Endothelial cell of hepatic sinusoid (primary cell): ENCODE data around the gene STX5.
"Not testable (repeated sequence)": the region's sequence is repeated elsewhere in the genome, so short reads cannot be mapped to it uniquely, and the experiment has no call there.

Experiments
- in situ Hi-C: cut with HindIII; loops from 2 replicates; pipeline ENCODE4 v1.10.0; 2017; ENCODE audit warnings: low sequenced_read_pairs

The STX5 gene

DNA sequence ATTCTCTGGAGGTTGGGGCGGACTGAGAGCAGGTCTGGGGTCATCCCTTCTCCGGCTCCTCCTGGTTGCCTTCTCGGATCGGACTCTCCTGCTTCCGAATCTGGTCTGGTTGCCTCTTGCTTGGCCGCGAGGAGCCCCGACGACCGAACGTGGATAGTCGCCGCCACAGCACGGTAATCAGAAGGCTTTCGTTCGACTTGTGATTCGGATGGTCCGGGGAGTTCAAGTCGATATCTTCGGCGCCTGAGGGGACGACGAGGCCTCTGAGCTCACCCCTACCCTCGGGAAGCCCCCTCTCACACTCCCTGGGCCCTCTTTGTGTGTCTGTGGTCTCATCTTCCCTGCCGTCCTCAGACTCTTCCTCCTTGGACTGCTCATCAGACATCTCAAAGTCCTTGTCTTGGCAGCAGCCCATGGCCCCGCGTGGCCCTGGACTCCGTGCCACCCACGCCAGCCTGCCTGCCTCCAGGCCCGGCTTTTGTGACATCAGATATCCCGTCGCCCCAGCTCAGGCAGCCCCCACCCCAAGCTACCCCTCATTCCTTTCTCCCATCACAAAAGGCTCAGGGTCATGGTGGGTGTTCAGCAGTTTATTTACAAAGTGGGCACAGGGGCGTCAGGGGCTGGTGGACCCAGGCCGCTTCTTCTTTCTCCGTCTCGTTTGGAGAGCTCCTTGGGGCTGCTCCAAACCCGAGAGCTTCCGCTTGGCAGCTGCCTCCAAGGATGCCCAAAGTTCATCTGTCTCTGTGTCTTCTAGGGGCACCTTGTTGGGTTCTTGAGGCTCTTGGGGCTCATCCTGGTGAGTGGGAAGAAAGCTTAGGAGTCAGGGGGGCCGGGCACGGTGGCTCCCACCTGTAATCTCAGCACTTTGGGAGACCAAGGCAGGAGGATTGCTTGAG, 734 bp upstream of the STX5 start, which contains the start of gene TEX54:
Gene TEX54, minus strand, starts transcription at position 506 of the 899 bp plus-strand sequence.
- in situ Hi-C loops = no loop called here

DNA sequence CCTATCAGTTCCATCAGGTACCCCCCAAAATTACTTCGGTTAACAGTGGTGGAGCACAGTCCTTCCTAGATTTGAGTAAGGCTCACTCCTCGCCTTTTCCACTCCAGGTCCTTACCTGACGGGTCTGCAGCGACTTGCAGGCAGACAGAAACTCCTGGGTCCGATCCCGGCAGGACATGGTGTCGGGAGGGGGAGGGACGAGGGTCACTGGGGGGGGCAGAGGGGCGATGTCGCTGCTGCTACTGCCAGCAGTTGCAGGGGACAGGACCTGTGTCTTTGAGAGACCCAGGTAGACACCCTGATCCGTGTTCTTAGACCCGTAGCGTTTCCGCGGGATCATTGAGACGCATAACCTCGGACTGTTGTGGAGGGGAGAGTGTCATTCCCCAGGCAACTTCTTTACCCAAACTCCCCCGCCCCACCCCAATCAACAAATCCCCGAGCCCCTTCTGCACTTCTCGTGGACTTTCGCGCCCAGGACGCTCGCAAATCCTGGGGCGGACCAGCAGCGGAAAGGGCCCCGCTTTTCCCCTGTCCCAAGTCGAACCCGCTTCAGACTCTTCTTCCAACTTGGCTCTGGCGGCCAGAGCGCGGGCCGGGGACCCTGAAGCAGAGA, 839 bp downstream of the STX5 start:
- in situ Hi-C loops = no loop called here

DNA sequence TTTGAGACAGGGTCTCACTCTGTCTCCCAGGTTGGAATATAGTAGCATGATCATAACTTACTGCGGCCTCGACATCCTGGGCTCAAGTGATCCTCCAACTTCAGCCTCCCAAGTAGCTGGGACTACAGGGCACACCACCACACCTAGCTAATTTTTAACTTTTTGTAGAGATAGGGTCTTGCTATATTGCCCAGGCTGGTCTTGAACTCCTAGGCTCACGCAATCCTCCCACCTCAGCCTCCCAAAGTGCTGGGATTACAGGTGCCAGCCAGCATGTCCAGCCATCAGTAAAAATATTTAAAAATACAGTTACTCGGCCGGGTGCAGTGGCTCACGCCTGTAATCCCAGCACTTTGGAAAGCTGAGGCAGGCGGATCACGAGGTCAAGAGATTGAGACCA, 3.7 kb downstream of the STX5 start:
- in situ Hi-C loops = not testable (repeated sequence)

DNA sequence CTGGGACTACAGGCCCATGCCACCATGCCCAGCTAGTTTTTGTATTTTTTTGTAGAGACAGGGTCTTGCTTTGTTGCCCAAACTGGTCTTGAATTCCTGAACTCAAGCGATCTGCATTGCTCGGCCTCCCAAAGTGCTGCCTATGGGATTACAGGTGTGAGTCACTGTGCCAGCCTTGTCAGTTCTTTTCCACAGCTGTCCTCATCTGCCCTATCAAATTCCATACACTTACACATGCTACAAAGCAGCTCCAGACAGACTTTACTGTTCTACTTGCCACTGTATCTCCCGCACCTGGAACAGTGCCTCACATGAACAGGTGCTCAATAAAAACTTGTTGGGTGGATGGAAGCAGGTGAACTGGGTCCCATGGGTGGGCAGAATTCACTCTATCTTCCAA, 8.2 kb downstream of the STX5 start:
- in situ Hi-C loops = no loop called here

DNA sequence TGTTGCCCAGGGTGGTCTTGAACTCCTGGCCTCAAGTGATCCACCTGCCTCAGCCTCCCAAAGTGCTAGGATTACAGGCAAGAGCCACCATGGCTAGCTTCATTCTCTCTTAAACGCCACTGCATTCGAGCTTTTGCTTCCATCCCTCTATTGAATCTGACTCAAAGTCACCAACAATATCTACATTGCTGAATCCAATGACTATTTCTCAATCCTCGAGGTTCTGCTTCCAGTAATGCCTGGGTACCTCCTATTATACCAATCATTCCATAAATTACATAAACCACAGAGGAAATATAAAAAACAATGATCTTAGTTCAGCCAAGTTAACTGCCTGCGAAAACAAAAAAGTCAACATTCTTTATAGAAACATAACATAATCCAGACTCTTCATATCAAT, 14.7 kb downstream of the STX5 start:
- in situ Hi-C loops = no loop called here

DNA sequence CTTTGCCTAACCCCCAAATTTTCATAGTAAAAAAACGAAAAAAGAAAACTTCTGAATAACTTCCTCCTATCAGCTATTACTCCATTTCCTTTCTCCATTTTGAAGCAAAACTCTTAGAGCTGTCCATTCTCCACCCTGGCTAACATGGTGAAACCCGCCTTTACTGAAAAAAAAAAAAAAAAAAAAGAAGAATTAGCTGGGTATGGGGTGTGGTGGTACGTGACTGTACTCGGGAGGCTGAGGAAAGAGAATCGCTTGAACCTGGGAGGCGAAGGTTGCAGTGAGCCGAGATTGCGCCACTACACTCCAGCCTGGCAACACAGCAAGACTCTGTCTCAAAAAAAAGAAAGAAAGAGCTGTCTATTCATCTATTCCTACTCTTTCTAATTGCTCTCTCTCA, 15.3 kb downstream of the STX5 start:
- in situ Hi-C loops = no loop called here

DNA sequence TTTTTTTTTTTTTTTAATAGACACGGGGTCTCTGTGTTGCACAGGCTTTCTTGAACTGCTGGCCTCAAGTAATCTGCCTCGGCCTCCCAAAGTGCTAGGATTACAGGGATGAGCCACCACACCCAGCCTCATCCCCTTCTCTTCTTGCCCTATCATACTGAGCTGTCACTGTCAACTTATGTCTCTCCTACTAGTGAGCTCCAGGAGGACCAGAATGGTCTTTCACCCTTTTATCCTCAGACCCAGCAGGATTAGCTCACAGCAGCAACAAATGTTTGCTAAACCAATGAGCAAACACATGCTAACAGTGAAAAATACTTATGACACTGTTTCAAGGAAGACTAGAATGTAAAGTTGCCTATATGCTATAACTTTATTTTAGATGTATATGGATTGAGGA, 20.2 kb downstream of the STX5 start:
- in situ Hi-C loops = no loop called here

DNA sequence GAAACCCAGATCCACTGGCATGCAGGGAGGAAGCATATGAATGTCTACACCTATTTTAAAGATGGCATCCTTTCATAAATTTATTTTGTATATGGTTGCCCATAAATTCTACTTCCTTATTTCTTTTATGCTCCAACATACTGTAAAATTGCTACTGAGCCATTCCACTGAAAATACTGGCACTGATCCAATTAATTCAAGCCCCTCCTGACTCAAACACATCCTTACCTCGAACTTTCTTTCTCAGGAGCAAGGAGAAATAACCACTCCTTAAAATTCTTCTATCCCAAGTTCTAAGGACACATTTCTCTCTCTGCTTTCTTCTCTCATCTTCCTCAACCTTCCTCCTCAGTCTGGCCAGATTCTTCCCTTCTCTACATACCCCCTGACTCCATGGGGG, 21.1 kb downstream of the STX5 start:
- in situ Hi-C loops = no loop called here

DNA sequence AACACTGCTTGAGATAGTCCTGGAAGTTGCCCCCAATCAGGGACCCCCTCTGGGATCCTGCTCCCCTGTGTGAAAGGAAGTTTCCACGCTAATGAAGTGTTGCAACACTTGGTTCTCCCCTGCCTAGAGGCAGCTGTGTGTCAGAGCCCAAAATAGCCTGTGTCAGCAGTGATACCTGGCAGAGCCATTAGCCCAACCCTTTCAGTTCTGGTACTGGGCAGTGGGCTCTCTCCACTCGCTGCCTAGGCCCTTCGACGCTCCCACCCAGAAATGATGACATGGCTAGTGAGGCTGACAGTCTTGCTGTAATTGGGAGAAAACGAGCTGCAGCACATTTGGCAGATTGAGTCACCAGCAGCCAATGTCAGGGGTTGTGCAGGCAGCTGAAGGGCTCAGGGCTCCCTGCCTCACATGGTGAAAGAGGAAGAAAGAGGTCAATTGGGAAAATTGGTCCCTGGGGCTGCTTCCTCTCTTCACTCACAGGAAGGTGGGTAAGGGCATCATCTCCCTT, 25.2 kb downstream of the STX5 start:
- in situ Hi-C loops = no loop called here

DNA sequence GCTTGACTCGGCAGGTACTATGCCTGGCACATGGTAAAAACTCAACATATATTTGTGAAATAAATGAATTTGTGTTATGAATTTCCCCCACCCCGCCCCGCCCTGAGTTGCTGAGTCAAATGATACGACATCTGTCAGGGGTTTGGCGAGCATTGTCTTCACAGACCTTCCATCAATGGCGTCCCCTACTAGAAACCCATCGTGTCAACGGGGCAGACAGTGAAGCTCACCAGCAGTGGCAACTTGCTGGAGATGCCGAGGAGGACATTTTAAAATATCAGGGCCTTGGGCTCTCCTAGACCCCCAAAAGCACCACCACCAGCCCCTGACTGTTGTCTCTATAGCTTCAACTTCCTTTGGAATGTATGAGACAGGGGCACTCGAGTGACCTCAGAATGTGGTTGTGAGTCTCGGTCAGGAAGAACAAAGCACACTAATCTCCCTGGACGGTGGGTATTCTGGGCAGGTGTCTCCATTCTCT, 25.9 kb downstream of the STX5 start:
- in situ Hi-C loops = no loop called here

DNA sequence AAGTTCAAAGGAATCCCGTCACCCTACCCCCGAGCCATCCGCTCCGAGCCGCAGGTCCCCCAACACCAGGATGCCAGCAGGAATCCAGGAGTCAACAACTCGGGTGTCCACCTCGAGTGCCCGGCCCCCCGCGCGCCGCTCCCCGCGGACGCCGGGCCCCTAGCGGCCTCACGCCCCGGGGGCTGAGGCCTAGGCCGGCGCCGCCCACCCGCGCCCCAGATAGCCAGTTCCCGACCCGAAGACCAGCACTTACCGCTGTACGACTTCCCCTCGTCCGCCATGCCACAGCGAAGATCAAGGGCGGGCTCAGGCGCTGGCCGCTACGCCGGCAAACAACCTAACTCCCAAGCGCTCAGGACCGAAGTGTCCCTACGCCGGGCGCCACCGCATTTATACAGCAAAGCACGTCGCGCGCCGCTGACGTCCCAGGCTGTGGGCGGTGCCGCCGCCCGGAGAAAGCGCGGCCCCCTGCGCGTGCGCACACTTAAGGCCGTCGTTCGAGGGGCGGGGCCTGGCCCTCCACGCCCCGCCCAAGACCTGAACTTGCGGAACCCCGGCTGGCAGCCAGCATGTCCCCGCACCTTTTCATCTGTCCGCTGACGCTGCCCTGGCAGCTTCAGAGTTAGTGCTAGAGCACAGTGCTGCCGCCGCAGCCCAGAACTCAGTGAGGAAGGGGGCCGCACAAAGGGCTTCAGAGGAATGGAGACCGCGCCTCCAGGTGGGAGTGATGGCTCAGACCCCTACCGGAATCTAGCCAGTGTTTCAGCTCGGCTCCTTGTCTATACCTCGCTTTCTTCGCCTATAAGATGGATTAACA, 26.6 kb downstream of the STX5 start, which contains the start of gene NXF1:
Gene NXF1, minus strand, starts transcription at position 365 of the 817 bp plus-strand sequence. Its CDS starts 84 bp downstream, at position 281.
- in situ Hi-C loops = no loop called here

DNA sequence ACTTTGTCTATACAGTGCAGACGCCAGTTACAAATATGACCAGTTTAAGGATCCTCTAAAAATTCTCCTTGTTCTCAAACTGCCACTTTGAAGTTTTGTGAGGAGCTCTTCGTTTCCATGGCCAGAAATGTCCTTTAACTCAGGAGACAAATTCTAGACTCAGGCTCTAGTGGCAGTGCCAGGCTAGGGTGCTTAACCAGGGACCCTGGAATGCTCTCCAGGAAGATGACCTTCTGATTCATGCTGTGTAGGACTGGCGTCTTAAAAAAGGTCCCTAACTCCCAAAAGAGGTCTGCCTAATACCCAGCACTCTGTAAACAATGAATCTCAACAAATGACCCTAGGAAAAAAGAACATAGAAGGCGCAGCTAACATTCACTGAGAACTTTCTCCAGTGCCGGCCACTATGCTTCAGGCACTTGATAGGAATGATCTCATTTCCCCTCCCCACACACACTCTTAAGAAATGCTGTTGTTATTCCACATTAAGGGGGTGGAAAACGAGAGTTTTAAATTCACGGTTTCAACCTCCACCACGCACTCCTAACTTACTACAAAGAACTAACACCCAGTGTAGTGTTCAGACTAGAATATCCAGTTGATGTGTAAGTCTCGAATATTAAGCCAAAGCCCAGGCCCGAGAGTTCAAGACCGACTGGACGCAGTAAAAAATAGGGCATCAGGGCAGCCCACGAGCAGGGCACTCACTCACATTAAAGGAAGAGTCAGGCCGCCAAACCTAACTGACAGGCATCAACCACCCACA, 27.4 kb downstream of the STX5 start:
- in situ Hi-C loops = no loop called here

DNA sequence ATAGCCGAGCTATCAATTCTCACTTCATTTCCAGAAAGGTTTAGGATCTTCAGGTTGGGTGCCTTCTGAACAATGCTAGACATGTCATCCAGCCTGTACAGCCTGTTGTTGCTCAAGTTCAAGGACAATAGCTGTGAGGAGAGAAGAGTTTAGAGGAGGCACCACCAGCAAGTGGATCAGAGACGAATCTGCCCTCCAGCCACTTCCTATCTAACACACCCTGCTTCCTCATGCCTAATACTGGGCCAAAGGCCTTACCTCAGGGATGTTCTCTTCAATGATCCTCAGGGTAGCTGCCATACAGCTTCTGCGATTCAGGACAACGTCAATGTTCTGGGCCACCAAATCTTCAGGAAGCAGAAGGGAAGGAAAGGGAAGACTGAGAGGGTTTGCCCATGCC, 30.8 kb downstream of the STX5 start:
- in situ Hi-C loops = no loop called here

DNA sequence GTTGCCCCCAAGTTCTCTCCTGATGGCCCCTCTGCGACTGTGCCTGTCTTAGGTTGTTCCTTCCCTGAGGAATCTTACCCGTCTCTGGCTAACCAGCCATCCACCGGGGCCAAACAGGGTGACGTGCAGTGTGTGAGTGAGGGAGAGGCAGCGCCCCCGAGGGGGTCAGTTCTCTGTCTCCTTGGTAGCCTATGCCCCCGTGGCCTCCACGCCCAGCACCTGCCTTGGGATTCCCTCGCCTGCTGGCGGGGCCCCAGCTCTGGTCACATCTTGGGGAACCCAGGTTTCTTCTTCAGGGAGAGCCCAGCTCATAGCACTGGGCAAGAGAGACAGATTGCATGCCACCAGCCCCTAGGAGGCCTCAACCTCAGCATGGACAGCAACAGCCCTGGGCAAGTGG, 32.4 kb downstream of the STX5 start:
- in situ Hi-C loops = loop anchor here (5.0 kb wide), 1 partner anchor 38 kb away; the partner anchor contains the start of gene WDR74

DNA sequence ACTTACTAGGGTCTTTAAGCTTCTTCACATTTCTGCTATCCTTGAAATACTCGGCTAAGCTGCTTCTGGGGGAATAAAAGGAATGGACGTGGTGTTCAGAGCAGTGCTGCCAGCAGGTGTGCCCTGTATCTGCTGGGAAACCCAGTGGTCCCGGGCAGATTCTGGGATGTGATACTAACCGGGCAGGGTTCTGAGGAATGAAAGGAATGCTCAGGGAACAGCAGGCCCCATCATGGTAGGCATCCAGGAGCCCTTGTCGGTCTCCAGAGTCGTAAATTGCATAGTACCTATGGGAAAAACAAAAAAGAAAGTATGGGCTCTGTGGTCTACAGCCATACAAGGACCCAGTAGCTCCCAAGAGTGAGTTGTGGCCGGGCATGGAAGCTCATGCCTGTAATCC, 35.6 kb downstream of the STX5 start:
- in situ Hi-C loops = loop anchor here (5.0 kb wide), 1 partner anchor 41 kb away; the partner anchor contains the start of gene WDR74

DNA sequence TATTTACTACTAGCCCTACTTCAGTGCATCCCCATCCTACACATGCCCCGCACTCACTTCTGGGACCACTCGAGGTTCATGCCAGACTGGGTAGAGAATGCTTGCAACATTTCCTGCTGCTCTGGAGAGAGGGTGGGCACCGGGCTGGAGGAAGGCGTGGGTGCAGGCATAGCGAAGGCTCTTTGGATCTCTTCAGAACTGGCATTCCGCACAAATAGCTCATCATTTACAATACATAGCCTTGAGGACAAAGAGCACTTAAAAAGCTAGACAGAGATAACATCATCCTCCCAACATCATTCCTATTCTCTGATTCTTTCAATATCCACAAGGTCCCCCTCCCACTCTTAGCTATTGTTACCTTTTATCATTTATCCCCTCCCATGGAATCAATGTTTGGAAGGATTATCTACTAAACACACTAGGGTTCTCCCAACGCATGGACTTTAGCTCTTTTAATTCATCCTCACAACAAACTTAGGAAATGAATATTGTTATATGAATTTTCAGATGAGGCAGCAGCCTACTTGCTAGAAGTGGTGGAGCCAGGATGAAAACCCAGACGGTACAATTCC, 37.6 kb downstream of the STX5 start:
- in situ Hi-C loops = no loop called here

DNA sequence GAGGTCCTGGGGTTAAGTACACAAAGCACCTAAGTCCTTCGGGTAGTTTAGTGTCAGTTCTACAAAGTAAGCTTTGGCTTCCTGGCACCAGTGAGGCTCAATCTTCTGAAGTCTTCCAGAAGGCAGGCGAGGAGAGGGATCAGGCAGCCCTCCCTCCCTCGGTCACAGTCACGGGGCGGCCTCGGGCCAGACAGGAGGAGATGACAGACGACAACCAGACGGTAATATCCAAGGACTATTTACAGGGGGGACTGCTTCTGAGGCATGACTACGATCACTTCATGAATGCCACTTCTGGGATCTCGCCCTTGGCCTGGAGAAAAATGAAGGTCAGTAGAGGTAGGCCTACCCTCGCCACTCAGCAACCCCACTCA, 39.7 kb downstream of the STX5 start:
- in situ Hi-C loops = no loop called here

DNA sequence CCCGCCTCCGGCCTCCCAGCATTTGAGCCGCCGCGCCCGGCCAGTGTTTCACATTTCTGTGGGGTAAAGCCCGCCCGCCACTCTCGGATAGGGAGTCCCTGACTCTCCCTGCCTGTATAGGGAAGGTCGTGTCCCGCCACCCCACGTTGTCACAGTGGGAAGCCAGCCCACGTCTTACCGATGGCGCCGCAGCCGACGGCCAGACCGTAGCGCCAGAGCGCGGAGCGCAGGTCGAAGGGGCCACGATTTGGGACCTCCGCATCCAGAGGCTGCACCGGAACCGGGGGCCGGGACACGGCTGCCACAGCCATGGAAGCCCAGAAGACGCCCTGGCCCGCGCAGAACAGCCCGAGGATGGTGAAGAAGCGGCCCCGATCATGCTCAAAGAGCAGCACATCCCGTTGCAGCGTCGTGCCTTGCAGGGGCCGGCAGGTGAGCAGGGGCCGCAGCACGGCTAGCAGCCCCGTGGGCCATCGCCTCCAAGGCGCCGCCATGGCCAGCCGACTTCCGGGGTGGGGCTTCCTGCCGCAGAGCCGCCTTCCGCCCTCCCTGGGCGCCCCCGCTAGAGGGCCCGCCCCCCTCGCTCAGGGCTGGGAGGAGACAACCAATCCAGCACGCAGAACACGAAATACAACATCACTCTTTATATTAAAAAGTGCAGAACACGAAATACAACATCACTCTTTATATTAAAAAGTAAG, 40.2 kb downstream of the STX5 start, which contains the start of gene TMEM223:
Gene TMEM223, minus strand, starts transcription at position 506 of the 701 bp plus-strand sequence. Its CDS starts 12 bp downstream, at position 494.
- in situ Hi-C loops = no loop called here

DNA sequence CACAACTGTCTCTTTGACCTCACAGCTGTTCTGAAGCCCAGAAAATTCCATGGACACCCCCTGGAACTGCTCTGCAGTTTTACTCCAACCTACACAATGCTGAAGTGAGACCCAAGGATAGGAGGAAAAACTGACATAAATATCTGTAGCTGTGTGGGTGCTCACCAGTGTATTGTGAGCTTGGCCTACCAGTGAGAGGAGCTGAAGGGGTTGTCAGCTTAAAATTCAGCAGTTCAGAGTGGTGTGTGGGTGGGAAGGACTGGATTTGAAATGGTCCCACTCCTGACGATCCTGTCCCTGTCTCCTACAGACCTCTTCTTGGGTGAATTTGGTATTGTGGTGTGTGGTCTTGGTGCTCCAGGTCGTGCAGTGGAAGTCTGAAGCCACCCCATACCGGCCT, 42.3 kb downstream of the STX5 start:
- in situ Hi-C loops = no loop called here
